GM15510 (cell line): ENCODE data around the gene YBX2.

Experiments used
- POLR2A ChIP-seq: IDR thresholded peaks from 3 replicates; pipeline ENCODE4 v1.6.1; 2011; ENCODE audit warnings: borderline replicate concordance; ENCODE audit not compliant: insufficient read length; ENCODE audit errors: extremely low read depth

YBX2 gene

DNA sequence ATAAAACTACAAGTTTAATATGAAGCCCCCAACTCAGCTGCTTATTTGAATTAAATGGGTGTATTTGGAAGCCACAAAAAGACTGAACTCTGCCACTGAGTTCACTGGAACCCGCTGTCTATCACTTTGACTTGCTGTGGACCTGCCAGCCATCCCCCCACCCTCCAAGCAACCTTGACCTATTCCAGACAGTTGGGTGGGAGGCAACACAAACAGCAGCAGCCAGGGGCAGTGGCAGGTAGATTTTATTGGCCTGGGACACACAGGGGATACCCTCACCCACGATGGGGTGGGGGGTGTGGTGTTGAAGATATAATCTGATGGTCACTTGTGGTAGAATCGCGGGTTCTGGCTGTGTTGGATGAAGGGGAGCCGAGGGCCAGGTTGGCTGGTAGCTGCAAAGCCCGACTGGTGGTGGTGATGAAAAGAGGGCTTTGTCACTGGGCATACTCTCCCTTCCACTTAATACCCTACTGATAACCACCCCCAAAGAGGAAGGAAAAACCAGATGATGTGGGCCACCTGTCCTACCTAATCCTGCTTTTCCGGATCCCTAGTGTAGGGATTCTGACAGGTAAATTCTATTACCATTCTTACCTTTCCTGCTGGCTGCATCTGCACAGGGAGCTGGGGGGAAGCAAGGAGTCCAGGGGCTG is 18.1 kb upstream of the YBX2 start:
- no peak for TF ChIP-seq POLR2A

DNA sequence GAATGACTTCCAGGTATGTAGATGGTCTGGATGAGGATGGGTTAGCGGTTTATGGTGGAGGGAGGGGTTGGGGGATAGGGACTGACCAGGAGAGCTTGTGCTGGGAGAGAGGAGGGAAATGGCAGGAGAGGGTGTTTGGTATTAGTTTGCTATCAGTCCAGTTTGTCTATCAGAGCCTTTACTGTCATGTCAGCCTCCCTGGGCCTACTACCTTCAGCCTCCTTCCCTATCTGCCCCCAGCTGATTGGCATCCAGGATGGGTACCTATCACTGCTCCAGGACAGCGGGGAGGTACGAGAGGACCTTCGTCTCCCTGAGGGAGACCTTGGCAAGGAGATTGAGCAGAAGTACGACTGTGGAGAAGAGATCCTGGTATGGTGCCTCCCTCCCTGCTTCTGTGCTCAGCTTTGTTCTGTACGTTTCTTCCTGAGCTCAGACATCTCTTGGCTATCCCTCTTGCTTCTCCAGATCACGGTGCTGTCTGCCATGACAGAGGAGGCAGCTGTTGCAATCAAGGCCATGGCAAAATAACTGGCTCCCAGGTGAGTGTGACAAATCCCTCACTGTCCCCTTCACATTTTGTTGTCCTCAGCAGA is 16.8 kb upstream of the YBX2 start:
- no peak for TF ChIP-seq POLR2A

DNA sequence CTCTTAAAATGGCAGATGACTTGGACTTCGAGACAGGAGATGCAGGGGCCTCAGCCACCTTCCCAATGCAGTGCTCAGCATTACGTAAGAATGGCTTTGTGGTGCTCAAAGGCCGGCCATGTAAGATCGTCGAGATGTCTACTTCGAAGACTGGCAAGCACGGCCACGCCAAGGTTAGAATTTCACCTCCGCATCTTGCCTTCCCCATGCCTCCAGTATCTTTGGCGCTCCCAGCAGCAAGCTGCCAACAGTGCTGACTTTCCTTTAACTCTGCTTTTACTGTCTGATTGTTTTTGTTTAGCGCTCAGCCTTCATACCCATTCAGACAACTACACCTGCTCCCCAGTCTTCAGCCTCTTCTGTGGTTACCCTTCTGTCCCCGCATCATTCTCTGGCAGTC is 15.2 kb upstream of the YBX2 start:
- TF ChIP-seq POLR2A = no peak

DNA sequence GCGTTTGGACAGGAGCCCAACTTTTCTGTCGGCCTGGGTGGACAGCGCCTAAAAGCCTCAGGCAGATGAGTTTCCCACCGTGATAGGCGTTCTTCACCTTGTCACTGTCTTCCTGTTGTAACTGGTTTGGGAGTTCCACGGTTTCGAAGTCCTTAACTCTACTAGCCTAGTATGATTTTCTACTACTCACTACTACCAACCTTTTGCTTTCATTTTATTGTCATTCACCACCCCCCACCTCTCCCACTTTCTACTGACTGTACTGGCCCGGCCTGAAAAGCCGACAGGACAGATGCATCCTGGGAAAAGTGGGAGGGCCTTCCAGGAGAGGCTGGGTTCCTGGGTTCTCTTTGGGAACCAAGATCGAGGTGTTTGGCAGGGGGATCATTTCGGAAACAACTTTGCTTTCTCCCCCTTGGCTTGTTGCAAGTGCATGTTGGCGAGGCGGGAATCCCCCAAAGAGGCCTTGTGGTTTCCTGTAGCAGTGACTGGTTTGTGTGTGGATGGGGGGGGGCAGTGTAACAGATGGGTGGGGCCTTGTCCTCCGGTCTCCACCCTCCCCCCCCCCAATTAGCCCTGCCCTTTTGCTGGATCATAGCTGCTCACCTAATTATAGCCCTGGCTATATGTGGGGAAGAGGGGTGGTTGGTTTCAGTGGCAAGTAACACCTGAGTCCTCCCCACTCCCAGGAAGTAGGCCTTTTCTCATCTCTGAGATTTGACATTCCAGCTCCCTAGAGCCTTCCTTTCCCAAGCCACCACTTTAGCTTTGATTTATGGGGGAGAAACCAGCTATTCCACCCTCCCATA is 14.4 kb upstream of the YBX2 start:
- no peak for TF ChIP-seq POLR2A

DNA sequence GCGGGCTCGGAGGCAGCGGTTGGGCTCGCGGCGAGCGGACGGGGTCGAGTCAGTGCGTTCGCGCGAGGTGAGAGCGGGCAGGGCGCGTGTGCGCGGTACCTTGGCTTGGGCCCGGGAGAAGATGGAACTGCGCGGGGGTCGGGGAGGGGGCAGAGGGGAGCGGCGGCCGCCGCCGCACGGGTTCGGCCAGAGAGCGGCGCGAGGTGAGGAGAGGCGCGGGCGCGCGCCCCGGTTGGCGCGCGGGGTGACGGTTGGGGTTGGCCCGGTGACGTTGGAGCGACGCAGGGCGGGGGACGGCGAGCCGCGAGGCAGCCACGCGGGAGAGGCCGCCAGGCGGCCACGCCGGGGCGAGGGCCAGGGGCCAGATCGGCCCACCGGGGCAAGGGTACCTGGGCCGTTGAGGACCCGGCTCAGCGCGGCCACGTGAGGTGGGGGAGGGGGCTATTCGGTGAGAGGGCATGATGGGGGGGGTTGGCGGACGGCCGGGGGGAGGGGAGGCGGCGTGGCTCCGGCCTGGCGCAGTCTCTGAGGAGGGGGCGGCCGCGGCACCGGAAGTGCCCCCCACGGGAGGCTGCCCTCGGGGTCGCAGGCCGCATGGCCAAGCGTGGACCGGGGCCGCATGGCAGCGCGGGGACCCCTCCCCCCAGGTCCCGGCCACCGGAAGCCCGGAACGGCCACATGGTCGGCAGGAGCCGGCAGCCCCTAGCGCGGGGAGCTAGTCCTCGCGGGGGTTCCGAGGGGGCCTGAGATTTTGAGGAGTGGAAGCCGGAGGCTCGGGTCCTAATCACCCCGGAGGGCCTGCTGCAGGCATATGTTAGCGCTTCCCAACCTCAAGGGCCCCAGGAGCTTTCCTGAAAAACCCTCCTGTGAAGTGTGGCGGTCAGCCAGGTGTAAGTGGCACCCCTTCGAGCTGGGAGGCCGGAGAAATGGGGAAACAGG is 13.5 kb upstream of the YBX2 start:
- peak; percentile 30 for TF ChIP-seq POLR2A

DNA sequence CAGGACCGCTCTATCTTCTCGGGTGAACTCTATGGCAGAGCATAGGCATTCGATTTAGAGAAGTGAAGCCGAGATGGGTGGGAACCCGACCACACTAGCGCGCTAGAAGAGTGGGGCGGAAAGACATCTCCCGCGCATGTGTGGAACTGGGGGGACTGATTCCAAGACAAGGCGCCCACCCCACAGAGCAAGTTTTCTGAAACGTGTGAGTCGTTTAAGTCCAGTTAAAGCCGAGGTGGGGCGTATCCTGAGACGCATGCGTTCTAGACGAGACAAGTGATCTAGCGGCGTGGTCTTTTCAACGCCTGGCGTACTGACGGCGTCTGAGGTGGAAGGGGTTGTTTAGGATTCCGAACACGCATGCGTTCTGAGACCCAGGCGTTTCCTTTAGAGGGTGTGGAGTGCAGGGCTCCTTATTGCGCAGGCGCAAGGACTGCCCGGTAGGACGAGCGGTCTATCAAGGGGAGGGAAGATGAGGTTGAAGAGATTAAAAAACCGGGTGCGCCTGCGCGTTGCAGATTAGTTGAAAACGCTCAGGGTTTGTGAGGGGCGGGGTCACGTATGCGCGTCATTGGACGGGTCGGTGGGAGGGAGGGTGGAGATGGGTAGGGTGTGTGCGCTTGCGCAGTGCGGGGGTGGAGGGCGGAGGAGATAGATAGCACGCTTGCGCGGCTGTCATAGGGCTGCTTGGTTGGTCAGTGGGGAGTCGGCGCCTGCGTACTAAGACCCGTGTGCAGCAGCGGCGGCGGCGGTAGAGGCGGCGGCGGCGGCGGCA is 12.7 kb upstream of the YBX2 start, which contains the start of gene EIF5A:
EIF5A (plus strand) TSS at position 718 of the 775 bp plus-strand sequence. CDS start 2,008 bp downstream, outside the sequence.
- TF ChIP-seq POLR2A = peak; percentile 84

DNA sequence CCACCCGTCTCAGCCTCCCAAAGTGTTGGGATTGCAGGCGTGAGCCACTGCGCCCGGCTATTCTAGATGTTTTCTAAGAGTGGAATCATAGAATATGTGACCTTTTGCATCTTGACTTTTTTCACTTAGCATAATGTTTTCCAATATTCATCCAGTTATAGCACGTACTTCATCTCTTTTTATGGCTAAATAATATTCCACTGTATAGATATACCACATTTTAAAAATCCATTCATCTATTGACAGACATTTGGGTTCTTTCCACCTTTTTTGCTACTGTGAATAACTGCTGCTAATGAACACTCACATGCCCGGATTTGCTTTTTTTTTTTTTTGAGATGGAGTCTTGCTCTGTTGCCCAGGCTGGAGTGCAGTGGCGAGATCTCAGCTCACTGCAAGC is 9.7 kb upstream of the YBX2 start:
- TF ChIP-seq POLR2A = no peak

DNA sequence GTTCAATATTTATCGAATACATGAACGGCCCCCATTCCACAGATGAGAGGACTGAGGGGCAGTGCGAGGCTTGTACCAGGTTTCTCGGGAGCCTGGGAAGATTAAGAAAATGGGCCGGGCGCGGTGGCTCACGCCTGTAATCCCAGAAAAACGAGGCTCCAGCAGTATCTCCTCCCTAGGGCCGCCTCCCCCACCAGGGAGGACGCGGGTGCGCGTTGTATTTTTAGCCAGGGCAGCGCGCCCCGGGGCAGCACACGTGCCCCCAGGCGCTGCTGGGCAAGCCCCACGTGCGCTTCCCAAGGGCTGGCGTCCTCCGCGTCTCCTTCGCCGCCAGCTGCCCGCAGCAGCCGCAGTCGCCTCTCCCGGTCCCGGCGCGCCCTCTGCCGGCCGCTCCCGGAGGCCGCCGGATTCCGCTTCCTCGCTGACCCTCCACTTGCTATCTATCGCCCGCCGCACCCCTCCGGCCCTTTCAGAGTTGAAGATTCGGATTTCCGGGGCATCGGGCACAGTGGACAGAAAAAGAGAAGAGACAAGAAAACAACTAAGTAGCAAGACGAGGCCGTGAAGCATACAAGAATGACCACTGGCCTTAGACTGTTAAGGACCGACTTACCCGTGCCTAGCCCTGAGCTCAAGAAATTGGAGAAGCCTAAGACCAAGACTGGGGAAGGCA is 1.9 kb upstream of the YBX2 start:
- no peak for TF ChIP-seq POLR2A

DNA sequence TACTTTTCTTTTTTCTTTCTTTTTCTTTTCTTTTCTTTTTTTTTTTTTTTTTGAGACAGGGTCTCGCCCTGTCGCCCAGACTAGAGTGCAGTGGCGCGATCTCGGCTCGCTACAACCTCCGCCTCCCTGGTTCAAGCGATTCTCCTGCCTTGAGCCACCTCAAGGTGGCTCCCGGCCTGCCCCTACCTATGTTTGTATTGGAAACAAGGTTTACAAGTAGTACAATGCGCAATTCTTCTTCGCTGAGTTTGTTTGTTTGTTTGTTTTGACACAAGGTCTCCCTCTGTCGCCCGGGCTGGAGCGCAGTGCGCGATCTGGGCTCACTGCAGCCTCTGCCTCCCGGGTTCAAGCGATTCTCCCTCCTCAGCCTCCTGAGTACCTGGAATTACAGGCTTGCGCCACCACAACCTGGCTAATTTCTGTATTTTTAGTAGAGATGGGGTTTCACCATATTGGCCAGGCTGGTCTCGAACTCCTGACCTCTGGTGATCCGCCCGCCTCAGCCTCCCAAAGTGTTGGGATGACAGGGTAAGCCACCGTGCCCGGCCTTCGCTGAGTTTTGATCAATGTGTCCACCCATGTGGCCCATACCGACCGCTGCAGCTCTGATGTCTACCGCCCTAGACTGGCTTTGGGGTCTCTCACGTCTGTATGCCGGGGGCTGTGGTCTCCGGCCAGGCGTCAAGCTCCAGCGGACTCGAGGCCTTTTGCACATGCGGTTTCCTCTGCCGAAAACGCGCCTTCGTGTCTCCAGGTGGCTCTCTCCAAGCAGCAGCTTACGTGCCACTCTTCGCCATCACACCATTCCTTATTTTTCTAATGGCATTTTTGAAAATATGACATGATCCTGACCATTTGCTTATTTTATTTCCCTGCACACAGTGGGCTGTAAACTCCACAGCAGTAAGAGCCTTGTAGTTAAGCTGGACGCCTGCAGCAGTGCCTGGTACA is 1.1 kb upstream of the YBX2 start:
- no peak for TF ChIP-seq POLR2A

DNA sequence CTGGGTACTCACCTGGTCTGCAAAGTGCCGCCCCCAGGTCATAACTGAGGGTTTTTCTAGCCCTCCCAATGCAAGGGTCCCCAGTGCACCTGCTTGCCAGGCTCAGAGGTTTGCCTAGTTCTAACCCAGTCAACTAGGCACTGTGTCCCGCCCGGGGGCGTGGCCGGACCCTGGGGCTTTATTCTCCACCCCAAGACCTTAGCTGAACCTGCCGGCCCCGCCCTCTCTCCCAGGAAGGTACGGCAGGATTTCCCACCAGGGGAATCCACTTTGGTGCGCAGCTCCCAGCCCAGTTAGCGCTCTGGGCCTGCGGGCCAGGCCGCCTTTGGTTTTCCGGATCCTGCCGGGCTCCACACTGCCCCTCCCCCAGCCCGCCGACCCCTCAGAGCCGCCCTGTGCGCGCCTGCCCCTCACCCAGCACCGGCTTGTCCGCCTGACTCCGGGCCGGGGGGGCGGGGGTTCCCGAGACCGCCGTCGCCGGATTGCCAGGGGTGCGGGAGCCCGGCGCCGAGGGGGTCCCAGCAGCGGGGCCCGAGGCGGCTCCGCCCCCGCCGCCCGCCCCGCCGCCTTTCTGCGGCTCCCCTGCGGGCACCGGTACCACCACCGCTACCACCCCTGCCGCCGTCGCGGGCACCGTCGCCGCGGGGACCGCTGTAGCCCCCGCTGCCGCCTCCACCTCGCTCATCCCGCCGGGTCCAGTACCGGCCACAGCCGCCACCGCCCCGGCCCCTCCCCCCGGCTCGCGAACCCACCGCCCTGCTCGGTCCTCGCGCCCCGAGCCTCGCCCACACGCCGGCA is 424 bp downstream of the YBX2 start:
- TF ChIP-seq POLR2A = no peak

DNA sequence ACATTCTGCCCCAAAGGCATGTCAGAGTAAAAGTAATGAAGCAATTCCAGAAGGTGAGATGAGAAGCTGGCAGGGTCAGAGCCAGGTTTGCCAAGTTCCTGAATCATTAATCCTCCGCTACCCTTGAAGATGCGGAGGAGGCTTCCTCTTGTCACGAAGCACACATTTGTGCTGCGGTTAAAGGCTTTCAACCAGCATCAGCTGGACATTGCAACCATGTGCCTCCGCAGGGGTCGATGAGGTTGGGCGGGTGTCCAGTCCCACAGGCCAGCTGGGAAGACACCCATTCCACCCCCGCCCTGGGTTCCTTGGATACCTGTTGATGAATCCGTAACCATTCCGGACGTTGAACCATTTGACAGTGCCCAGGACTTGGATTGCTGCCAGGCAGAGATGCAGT is 1.3 kb downstream of the YBX2 start:
- no peak for TF ChIP-seq POLR2A

DNA sequence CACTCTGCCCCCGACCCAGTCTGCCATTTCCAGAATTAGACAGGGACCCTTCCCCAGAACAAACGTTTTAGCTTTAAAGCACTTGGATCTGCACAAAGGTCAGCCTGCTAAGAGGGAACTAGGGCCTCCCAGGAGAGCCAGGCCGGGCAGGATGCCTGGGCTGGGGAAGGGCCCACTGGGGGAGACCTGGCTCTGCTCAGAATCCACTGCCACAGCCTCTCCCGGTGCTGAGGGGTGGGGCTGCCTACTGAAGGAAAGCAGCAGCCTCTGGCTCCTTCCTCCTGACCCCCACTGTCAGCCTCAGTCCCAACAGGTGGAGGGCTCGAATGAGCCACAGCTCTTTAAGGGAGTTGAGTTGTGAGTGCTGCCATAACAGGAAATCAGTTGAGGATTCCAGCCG is 1.7 kb downstream of the YBX2 start:
- TF ChIP-seq POLR2A = no peak

DNA sequence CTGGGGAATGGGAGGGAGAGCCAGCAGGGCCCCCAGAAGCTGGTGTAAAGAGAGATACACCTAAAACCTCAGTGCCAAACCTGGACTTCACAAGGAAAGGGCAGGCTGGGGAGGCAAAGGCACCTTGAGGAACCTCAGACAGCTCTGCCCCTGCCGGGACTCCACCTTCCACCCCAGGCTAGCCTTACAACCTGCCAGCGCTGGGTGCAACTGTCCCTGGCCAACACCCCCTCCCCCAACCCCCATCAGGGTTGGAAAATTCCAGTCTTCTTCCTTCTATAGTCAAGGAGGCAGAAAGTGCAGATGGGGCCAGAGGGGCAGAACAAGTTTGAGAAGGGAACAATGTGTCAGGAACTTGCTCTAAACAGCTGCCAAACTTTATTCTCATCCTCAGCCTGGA is 2.2 kb downstream of the YBX2 start:
- no peak for TF ChIP-seq POLR2A
